SW 1271 (cell line): ENCODE data around the gene CPA1.

ENCODE experiments used
- DNase-seq, 2 experiments: peaks; one replicate each; lab custom pipeline; 2025; lab: John Stamatoyannopoulos, UW

Gene CPA1

DNA sequence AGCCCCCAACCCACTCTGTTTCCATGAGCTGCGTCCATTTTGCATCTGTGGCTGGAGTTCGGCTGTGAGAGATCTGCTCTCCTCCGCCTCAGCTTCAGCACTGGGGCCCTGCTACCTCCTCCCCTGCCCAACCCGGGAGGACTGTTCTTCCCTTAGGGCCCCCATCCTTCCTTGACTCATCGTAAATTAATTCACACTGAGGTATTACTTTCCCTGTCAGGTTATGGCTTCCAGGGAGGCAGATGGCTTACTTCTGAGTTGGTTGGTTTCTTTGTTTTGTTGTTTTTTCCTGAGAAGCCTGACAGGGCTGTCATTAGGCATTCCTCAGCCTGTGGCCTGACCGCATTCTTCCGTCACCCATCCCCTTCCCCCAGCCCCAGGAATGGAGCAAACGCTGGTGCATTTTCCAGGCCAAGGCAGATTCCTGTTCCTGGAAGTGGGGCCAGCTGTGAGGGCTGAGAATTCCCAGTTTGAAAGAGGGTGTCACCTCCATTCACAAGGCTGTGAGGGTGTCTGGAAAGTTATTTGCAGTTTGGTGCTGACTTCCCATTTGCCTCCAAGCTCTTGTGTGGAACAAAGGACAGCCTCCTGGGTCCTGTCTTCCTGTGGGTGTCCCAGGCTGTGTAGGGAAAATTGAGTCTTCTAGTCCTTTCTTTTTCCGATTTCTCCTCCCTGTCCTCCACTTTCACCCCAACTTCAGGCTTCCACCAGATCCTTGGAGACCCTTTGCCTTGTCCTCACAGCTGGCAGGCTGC lies 24.0 kb upstream of the CPA1 start:
- DNase-seq: peak; percentile 95 to 98

DNA sequence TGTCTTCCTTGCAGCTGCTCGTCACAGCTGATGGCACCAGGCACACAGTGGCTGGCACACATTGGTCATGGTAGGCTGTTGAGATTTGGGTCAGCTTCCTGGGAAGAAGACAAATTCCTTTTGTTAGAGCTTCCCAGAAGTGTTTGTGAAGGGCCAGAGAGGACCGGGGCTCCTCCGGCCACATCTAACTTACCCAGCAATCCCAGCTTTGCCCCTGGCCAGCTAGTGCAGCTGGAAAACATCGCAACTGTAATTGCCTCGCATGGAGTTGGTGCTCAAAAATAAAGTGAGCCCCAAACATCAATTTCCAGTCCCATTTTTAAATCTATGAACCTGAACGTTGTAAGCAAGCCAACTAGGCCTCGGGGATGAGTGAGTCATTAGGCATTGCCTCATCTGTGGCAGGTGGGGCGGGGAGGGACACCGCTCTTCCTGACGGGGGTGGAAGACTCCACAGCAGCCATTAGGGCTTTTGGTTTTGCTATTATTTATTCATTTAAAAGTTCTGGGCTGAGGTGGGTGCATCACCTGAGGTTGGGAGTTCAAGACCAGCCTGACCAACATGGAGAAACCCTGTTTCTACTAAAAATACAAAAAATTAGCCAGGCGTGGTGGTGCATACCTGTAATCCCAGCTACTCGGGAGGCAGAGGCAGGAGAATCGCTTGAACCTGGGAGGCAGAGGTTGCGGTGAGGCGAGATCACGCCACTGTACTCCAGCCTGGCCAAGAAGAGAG lies 23.2 kb upstream of the CPA1 start:
- peak; percentile 36 to 74 for DNase-seq

DNA sequence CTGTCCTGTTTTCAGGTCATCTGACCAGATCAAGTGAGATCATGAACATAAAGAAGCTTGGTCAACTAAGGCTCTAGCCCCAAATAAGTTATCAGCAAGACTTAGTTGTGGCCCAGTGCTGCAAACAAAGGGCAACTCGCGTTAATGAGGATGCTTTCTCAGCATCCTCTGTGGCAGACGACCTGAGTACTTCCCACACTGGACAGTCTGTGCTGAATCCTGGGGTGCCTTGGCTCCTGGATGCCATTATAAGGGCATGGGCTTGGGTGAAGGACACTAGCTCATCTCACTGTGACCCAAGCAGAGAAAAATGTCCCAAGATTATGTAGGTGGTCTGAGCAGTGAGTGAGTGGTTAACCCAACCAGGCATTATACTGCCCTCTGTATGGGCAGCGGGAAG lies 21.8 kb upstream of the CPA1 start:
- DNase-seq: no peak

DNA sequence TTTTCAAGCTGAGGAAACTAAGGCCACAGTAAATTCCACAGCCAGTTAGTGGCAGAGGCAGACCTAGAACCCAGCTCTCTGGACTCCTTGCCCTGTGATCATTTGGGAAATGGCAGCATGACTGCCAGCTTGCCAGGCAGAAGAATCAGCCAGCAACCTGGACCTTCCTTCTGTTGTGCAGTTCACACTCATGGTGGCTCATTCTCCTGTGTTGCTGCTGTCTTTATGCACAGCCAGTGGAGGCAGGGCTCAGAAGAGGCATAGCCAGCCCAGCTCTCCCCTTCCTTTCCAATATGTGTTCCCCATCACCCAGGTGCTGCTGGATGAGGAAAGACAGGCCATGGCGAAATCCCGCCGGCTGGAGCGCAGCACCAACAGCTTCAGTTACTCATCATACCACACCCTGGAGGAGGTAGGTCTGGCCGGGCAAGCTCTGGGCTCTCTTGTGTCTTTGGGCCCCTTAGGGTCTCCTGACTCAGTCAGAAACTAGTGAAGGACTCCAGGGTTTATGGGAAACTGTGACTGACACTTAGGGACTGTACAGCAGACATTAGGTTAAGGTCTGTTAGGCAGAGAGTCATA lies 20.9 kb upstream of the CPA1 start:
- DNase-seq: no peak

DNA sequence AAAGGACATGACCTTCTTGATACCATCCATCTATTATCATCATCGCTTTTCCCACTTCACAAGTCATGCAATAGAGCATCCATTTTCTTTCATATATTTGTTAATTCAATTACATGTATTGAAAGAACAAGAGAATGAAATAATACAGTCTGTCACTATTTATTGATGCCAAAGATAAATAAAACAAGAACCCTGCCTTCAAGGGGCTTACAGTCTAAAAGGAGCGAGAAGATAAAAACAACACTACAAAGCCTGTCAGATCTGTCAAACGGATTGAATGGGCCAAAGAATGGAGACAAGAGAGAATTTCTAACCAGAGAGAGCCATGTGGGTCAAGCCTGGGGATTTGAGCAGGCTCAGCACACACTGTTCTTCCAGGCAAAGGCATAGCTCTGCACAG lies 19.8 kb upstream of the CPA1 start:
- DNase-seq: no peak

DNA sequence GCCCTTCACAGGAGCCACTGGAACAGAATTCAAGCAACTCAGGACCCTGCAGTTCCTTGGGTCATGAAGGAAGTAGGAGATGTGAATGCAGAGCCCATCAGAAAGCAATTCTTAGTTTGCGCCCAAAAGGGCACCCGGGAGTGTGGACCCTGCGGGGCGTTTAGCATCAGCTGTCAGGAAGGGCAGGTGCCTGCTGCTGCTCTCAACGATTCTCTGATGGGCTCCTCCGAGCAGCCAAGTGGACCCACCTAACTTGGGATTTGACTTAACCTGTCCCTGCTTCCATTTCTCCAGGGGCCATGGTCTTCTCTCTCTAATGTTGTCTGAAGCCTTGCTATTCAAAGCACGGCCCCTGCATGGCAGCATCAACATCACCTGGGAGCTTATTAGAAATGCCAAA lies 18.6 kb upstream of the CPA1 start:
- DNase-seq: no peak

DNA sequence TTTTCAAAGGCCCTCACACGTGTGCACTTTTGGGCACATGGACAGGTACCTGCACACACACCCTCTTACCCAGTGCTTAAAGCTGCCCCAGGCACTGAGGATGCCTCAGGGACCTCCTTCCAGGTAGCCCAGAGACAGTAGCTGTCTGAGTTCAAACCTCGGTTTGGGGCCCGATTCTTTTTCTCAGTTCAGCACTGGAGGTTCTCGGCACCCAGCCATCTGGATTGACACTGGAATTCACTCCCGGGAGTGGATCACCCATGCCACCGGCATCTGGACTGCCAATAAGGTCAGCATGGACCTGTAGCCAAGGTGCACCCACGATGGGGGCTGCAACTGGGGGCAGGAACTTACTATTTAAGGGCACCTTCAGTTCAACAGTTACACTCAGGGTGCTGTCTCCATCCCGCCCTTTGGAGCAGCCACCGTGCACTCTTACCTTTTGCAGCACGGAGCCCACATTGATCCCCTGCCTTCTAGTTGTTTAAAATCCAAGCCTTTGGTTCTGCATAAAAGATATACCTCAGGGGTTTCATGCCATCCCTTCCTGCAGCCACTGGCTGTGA lies 18.0 kb upstream of the CPA1 start:
- no peak for DNase-seq

DNA sequence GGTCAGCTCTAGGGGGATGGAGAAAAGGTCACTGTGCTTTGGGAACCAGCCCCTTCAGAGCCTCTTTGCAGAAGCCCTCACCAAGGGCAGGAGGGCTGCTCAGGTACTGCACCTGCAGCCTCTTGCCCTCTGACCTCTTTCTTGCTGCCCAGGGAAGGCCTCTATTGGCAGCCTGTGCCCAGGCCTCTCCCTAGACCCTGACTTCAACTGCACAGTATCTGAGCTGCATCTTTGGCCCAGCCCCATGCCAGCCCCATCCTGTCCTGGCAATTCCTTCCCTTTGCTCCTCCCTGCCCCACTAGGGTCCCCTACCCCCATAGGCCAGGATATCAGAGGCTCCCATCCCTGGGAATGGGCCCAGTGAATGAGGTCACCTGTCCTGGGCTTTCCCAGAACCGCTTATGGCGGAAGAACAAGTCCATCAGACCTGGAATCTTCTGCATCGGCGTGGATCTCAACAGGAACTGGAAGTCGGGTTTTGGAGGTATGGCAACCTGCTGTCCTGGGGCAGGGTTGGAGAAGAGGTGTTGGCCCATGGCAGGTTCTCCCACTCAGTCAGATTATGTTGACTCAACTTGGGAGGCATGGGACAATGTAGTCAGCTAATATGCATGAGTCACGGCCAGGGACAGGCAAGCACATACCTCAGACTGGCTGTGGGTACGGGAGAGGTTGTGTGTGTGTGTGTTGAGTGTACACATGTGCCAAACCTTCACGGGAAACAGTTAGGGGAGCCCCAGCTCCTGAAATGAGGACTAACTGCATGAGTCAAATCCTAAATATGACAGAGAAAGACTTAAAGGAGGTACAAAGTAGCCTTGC lies 17.1 kb upstream of the CPA1 start:
- peak; percentile 52 to 72 for DNase-seq

DNA sequence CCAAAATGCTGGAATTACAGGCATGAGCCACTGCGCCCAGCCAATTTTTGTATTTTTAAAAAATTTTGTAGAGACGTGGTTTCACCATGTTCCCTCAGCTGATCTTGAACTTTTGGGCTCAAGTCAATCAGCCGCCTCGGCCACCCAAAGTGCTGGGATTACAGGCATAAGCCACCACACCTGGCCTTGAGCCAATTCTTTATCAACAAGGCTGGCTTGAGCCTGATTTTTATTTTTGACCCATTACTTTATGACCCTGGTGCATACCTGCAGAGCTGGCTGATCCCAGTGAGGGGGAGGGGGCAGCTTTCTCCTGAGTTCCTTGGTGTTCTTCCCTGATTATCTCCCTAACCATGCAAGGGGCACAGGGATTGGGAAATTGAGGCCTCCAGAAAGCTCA lies 15.8 kb upstream of the CPA1 start:
- DNase-seq: no peak

DNA sequence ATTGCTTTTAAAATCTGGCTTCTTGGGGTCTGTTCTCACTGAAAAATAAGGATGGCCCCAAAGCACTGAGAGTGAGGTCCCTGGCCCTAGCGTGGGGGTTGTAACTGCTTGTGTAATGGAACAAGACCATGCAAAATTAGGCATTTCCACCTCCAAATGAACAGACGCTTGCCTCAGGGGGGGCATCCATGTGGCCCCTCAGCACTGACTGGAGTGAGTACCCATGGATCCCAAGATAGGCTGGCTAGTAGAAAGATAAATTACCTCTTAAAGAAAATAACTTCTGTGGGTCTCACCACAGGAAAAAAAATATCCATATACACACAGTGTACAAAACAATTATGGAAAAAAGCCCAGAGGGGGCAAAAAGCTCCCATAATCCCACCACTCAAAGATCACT lies 15.2 kb upstream of the CPA1 start:
- DNase-seq: no peak

DNA sequence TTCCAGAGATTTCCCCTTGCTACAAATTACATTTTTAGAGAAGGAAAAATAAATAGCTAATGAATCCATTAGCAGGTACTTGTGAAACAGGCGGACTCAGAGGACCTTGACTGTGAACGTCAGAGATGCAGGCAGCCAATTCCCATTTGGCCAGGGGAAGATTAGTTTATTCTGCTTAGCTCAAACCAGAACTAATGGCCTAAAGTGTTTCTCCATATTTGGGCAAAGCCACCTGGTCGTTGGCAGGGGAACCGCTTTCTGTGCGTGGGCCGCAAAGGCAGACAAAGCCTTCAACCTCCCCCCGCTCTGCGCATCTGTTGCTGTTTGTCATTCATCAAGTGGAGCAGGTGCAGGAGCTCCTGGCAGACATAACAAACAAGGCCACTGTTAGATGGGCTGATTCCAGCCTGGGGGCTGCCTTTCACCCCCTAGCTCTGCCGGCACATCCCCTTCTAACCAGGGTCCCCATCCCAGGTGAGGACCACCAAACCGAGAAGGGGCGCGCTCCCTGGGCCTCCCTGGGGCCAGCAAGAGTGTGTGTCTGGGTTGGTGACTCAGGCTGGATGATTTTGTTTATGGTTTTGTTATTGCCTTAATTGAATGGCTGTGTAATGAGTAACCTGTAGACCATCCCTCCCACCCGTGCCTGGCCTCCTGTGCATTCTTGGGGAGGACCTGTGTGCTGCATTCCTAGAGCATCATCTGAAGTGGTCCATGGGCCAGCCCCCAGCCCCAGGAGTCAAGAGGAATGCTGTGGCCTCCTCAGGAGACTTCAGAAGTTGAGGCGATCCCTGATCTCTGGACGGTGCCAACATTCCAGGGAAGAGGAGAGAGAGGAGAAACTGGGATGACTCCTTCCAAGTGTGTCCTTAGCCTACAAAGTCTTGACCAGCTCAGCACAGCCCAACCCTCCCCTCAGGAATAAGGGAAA lies 14.5 kb upstream of the CPA1 start:
- peak in 1 of 2 experiments; percentile 47 for DNase-seq

DNA sequence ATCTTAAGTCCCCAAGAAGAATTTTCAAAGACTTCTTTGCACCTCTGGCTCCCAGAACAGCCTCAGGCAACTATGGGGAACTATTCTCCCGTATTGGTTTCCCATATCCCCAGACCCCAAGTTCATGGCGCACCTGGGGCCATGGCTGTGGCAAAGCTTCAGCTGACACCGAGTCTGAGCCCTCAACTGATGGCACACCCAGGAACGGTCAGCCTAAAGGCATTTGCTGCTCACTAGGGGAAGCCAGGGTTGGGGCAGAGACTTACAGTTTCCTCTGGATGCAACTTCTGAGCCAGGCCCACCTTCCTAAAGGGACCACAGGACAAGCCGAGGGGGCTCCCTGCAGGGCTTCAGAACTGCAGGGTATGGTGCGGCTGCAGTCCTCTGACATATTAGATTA lies 13.7 kb upstream of the CPA1 start:
- DNase-seq: peak; percentile 10 to 12

DNA sequence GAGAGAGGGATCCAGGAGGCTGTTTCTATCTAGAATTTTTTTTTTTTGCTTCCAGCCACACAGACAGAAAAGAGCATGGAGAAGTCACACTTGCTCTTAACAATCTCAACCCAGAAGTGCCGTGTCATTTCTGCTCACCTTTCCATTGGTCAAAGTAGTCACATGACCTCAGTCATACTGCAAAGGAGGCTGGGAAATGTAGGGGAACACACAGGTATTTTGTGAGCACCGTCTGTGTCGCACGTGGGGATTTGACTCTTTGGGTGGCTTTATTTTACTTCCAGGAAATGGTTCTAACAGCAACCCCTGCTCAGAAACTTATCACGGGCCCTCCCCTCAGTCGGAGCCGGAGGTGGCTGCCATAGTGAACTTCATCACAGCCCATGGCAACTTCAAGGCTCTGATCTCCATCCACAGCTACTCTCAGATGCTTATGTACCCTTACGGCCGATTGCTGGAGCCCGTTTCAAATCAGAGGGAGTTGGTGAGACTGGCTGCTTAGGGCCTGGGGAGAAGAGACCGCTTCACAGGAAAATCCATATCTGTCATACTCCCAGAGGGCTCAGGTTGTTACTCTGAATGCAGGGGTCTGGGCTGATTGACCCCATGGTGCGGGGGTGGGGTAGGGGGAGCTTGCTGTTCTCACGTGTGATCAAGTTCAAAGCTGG lies 13.1 kb upstream of the CPA1 start:
- DNase-seq: no peak

DNA sequence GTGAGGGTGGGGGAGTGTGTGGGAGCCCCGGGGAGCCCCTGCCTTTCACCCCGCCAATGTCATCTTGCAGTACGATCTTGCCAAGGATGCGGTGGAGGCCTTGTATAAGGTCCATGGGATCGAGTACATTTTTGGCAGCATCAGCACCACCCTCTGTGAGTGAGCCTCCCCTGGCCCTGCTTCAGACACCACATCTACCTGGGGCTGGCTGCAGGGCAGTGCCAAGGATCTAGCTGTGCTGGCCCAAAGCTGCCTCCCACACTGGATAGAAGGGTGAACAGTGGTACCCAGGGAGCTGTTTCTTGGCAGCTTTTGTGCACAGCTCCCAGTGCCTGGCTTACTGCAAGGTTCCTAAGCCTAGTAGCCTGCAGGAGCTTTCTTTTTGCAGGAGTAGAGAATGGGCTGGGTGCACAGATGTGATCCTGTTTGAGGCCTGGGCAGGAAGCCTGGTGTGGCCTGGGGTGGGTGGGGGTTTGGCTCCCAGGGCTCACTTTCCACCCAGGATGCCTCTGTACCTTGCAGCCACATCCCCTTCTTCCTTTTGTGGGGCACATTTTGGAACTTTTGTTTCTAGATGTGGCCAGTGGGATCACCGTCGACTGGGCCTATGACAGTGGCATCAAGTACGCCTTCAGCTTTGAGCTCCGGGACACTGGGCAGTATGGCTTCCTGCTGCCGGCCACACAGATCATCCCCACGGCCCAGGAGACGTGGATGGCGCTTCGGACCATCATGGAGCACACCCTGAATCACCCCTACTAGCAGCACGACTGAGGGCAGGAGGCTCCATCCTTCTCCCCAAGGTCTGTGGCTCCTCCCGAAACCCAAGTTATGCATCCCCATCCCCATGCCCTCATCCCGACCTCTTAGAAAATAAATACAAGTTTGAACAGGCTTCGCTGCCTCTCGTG lies 12.2 kb upstream of the CPA1 start:
- no peak for DNase-seq

DNA sequence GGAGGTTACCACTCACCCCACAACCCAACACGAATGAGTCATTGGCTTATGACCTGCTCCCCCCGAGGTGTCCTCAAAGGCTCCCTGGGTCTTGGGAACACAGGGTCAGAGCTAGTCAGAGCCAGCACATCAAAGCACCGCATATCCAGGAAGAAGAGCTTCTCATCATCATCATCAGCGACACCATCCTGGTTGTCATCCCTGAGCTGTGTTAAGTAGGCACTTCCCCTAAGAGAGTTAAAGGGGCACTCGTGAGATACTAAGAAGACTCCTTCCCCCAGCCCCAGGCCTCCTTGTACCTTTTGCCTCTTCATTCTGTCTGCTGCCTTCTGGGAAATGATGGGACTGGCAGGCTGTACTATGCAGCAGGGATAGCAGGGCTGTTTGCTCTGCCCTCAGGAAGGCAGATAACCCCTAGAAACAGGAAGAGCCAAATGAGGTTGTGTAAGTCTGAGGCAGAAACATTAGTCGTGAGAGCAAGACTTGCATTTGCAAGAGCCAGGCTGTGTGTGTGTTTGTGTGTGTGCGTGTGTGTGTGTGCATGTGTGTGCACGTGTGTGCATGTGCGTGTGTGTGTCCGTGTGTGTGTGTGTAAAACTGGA lies 11.1 kb upstream of the CPA1 start:
- peak in 1 of 2 experiments; percentile 21 for DNase-seq

DNA sequence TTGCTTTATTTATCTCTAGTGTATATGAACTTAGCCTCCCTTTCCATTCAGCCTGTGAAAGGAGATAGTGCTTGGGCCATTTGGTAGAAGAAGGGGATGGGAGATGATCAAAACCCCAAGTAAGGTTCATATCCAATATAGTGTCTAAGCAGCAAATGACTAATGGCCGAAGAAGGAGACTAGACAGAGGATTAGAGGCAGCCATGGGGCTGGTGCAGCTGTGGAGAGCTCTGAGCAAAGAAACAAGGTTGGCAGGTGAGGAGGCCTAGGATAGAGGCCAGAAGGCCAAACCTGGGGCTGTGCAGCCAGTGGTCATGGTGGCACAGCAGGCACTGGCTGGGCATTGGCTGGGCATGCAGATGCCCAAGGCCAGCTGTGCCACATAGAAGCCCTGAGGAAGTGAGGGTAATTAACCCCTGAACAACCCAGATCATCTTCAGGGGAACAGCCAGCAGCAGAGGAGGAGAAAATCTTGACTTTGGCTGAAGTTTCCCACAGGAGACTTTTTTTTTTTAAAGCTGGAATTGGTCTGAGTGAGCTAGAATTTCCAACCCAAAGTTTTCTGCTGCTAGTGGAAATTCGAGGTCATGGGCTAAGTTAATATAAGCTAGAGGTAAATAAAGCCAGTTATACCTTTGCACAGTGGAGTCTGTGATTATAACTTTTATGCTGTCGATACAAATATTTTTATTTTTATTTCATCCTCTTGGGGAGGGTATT lies 10.3 kb upstream of the CPA1 start:
- no peak for DNase-seq

DNA sequence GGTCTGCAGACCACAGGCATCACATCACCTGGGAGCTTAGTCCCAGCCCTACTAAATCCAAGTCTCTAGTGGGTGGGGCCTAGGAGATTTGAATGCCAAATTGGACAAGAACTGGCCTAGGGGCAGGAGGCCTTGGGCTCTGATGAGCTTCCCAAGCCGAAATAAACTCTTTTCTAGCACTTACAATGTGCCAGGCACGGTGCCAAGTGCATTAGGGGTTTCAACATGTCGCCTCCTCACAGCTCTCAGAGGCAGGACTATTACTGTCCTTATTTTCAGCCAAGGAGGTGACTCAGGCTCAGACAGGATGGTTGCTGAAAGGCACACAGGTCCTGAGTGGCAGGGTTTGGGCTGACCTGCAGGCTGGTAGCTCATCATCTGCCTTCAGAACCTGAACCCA lies 9.2 kb upstream of the CPA1 start:
- no peak for DNase-seq
